HEK293 (cell line): ENCODE results near the gene DOK1.

Experiments used
- BCL11A ChIP-seq: fragments of 450-650 bp; formaldehyde crosslinking; IDR thresholded peaks from 2 replicates; pipeline ENCODE4 v1.5.1; 2016; ENCODE audit warnings: low read depth, missing biosample characterization, missing genetic modification characterization
- EGR2 ChIP-seq: fragments of 450-650 bp; formaldehyde crosslinking; IDR thresholded peaks from 2 replicates; pipeline ENCODE4 v1.5.1; 2016; ENCODE audit warnings: low read depth, missing biosample characterization, missing genetic modification characterization
- GLI2 ChIP-seq: fragments of 450-650 bp; formaldehyde crosslinking; IDR thresholded peaks from 2 replicates; pipeline ENCODE4; 2017; ENCODE audit warnings: missing biosample characterization, missing genetic modification characterization, low read depth, borderline replicate concordance
- HOXC10 ChIP-seq: sonication (generic); formaldehyde crosslinking; IDR thresholded peaks from 2 replicates; pipeline ENCODE4 v1.8.1; 2023; ENCODE audit warnings: mild to moderate bottlenecking, missing genetic modification reagents
- HOXD13 ChIP-seq: sonication (generic); formaldehyde crosslinking; IDR thresholded peaks from 2 replicates; pipeline ENCODE4 v1.8.0; 2022; ENCODE audit warnings: missing genetic modification reagents, borderline replicate concordance
- KLF16 ChIP-seq: fragments of 450-650 bp; formaldehyde crosslinking; IDR thresholded peaks from 2 replicates; pipeline ENCODE4 v1.5.1; 2017; ENCODE audit warnings: missing biosample characterization, missing genetic modification characterization
- MEIS1 ChIP-seq: sonication (generic); formaldehyde crosslinking; IDR thresholded peaks from 2 replicates; pipeline ENCODE4 v1.8.1; 2022; ENCODE audit warnings: missing genetic modification reagents, mild to moderate bottlenecking, borderline replicate concordance
- MZF1 ChIP-seq: fragments of 450-650 bp; formaldehyde crosslinking; IDR thresholded peaks from 2 replicates; pipeline ENCODE4 v1.5.1; 2017; ENCODE audit warnings: missing biosample characterization, missing genetic modification characterization, borderline replicate concordance
- SCRT1 ChIP-seq: fragments of 450-650 bp; formaldehyde crosslinking; IDR thresholded peaks from 2 replicates; pipeline ENCODE4 v1.5.1; 2016; ENCODE audit warnings: missing biosample characterization, missing genetic modification characterization, borderline replicate concordance
- SCRT2 ChIP-seq: fragments of 450-650 bp; formaldehyde crosslinking; IDR thresholded peaks from 2 replicates; pipeline ENCODE4 v1.5.1; 2016; ENCODE audit warnings: missing biosample characterization, missing genetic modification characterization
- SP7 ChIP-seq: fragments of 450-650 bp; formaldehyde crosslinking; IDR thresholded peaks from 2 replicates; pipeline ENCODE4 v1.5.1; 2016; ENCODE audit warnings: missing biosample characterization, missing genetic modification characterization
- WT1 ChIP-seq: fragments of 450-650 bp; formaldehyde crosslinking; IDR thresholded peaks from 2 replicates; pipeline ENCODE4 v1.5.1; 2016; ENCODE audit warnings: missing biosample characterization, missing genetic modification characterization
- ZBTB20 ChIP-seq: fragments of 450-650 bp; formaldehyde crosslinking; IDR thresholded peaks from 2 replicates; pipeline ENCODE4 v1.5.1; 2016; ENCODE audit warnings: missing biosample characterization, missing genetic modification characterization
- ZEB2 ChIP-seq: fragments of 450-650 bp; formaldehyde crosslinking; IDR thresholded peaks from 2 replicates; pipeline ENCODE4 v1.5.1; 2016; ENCODE audit warnings: missing biosample characterization, missing genetic modification characterization
- ZFP41 ChIP-seq: fragments of 450-650 bp; formaldehyde crosslinking; IDR thresholded peaks from 2 replicates; pipeline ENCODE4 v1.5.1; 2016; ENCODE audit warnings: missing biosample characterization, missing genetic modification characterization, borderline replicate concordance
- ZNF140 ChIP-seq: fragments of 450-650 bp; formaldehyde crosslinking; IDR thresholded peaks from 2 replicates; pipeline ENCODE4 v1.5.1; 2016; ENCODE audit warnings: missing biosample characterization, missing genetic modification characterization
- ZNF146 ChIP-seq: fragments of 450-650 bp; formaldehyde crosslinking; IDR thresholded peaks from 2 replicates; pipeline ENCODE4 v1.5.1; 2016; ENCODE audit warnings: missing biosample characterization, missing genetic modification characterization
- ZNF155 ChIP-seq: fragments of 450-650 bp; formaldehyde crosslinking; IDR thresholded peaks from 2 replicates; pipeline ENCODE4 v1.5.1; 2016; ENCODE audit warnings: missing biosample characterization, missing genetic modification characterization
- ZNF2 ChIP-seq: fragments of 450-650 bp; formaldehyde crosslinking; IDR thresholded peaks from 2 replicates; pipeline ENCODE4 v1.5.1; 2016; ENCODE audit warnings: missing biosample characterization, missing genetic modification characterization
- ZNF473 ChIP-seq: fragments of 450-650 bp; formaldehyde crosslinking; IDR thresholded peaks from 2 replicates; pipeline ENCODE4 v1.5.1; 2017; ENCODE audit warnings: missing biosample characterization, missing genetic modification characterization
- ZNF521 ChIP-seq: fragments of 450-650 bp; formaldehyde crosslinking; IDR thresholded peaks from 2 replicates; pipeline ENCODE4 v1.5.1; 2017; ENCODE audit warnings: missing biosample characterization, mild to moderate bottlenecking, missing genetic modification characterization
- ZNF558 ChIP-seq: fragments of 450-650 bp; formaldehyde crosslinking; IDR thresholded peaks from 2 replicates; pipeline ENCODE4 v1.5.1; 2016; ENCODE audit warnings: missing biosample characterization, missing genetic modification characterization
- ZNF596 ChIP-seq: fragments of 450-650 bp; IDR thresholded peaks from 2 replicates; pipeline ENCODE4 v1.5.0; 2018; ENCODE audit warnings: missing biosample characterization, mild to moderate bottlenecking, missing genetic modification characterization, moderate library complexity
- ZNF610 ChIP-seq: fragments of 450-650 bp; formaldehyde crosslinking; IDR thresholded peaks from 2 replicates; pipeline ENCODE4 v1.5.1; 2016; ENCODE audit warnings: missing biosample characterization, missing genetic modification characterization, borderline replicate concordance
- ZNF624 ChIP-seq: fragments of 450-650 bp; formaldehyde crosslinking; IDR thresholded peaks from 2 replicates; pipeline ENCODE4 v1.5.1; 2017; ENCODE audit warnings: missing biosample characterization, missing genetic modification characterization
- ZNF658 ChIP-seq: fragments of 450-650 bp; formaldehyde crosslinking; IDR thresholded peaks from 2 replicates; pipeline ENCODE4; 2016; ENCODE audit warnings: missing biosample characterization, missing genetic modification characterization
- ZNF660 ChIP-seq: fragments of 450-650 bp; IDR thresholded peaks from 2 replicates; pipeline ENCODE4 v1.5.1; 2018; ENCODE audit warnings: missing biosample characterization, mild to moderate bottlenecking, missing genetic modification characterization
- ZNF707 ChIP-seq: fragments of 450-650 bp; formaldehyde crosslinking; IDR thresholded peaks from 2 replicates; pipeline ENCODE4 v1.5.1; 2016; ENCODE audit warnings: missing biosample characterization, missing genetic modification characterization
- ZSCAN30 ChIP-seq: fragments of 450-650 bp; IDR thresholded peaks from 2 replicates; pipeline ENCODE4 v1.5.1; 2018; ENCODE audit warnings: missing biosample characterization, mild to moderate bottlenecking, missing genetic modification characterization, moderate library complexity
- TF ChIP-seq, protein P1 (sequence below): fragments of 450-650 bp; formaldehyde crosslinking; IDR thresholded peaks from 2 replicates; pipeline ENCODE4 v1.5.1; 2016; ENCODE audit warnings: missing biosample characterization, missing genetic modification characterization
- TF ChIP-seq, protein P2 (sequence below): fragments of 450-650 bp; formaldehyde crosslinking; IDR thresholded peaks from 2 replicates; pipeline ENCODE4 v1.5.1; 2017; ENCODE audit warnings: missing biosample characterization, missing genetic modification characterization
- TF ChIP-seq, protein P3 (sequence below): fragments of 450-650 bp; formaldehyde crosslinking; IDR thresholded peaks from 2 replicates; pipeline ENCODE4 v1.5.1; 2016; ENCODE audit warnings: missing biosample characterization, missing genetic modification characterization
- TF ChIP-seq, protein P4 (sequence below): fragments of 450-650 bp; formaldehyde crosslinking; IDR thresholded peaks from 2 replicates; pipeline ENCODE4 v1.5.1; 2016; ENCODE audit warnings: missing biosample characterization, missing genetic modification characterization

DOK1 gene

DNA sequence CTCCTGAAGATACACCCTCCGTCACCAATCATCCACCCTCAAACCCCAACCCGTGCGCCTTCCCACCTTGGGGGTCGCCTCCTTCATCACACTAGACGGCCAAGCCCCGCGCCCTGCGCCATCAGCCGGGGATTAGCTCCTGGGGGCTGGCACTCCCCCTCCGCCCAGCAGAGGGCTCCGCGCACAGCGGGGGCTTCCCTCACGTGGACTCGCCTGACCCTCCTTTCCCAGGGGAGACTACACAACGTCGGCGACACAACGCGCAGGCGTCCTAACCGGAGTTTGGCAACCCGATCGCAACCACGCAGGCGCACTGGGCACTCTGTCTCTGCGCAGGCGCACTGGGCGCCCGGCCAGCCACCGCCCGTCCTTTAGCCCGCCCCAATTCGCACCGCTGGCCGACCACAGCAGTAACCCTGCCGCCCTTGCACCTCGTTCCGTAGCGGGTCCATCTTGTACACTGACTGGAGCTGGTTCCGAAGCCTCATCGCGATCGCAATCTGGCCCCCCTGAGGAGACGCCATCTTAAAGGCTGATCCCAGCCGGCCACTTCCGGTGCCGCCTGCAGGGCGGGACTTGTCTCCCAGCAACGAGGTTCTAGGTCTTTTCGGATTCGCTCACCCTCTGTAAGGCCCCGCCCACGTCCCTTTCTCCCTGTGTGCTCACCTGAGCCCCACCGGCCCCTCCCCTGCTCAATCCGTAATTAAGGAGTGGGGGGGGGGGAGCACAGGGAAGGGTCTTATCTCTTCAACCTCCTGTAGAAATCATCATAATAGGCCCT is 47.2 kb upstream of the DOK1 start, which contains the start of gene PCGF1 (continued):
- TF ChIP-seq HOXD13 (CRISPR knock-in tag) (no peak), MEIS1 (no peak), ZNF473 (tag by site-specific recombination) (no peak), ZNF155 (tag by site-specific recombination) (no peak), SCRT1 (tag by site-specific recombination) (no peak), MZF1 (no peak), KLF16 (no peak; the same call in 1 of the 2 replicates), EGR2 (tag by site-specific recombination) (peak; percentile 71; the same call in 1 of the 2 replicates), WT1 (tag by site-specific recombination) (peak; percentile 67), ZFP41 (tag by site-specific recombination) (no peak), ZNF596 (no peak), ZEB2 (tag by site-specific recombination) (peak; percentile 67), ZNF2 (peak; percentile 84), ZNF660 (no peak), ZNF521 (no peak), BCL11A (tag by site-specific recombination) (no peak), ZNF558 (tag by site-specific recombination) (no peak), ZNF610 (tag by site-specific recombination) (no peak; the same call in 1 of the 2 replicates), ZNF140 (tag by site-specific recombination) (no peak), ZNF624 (tag by site-specific recombination) (no peak), SP7 (tag by site-specific recombination) (peak; percentile 70; the same call in 1 of the 2 replicates), ZBTB20 (tag by site-specific recombination) (peak; percentile 35; the same call in 1 of the 2 replicates), ZNF707 (tag by site-specific recombination) (no peak), ZNF658 (no peak), SCRT2 (tag by site-specific recombination) (no peak), ZNF146 (tag by site-specific recombination) (0 out of 2 replicates have a peak, but pooled peaks have one; percentile 5), ZSCAN30 (tag by site-specific recombination) (no peak), GLI2 (tag by site-specific recombination) (no peak), HOXC10 (CRISPR knock-in tag) (no peak)
- TF ChIP-seq, protein P1, sequence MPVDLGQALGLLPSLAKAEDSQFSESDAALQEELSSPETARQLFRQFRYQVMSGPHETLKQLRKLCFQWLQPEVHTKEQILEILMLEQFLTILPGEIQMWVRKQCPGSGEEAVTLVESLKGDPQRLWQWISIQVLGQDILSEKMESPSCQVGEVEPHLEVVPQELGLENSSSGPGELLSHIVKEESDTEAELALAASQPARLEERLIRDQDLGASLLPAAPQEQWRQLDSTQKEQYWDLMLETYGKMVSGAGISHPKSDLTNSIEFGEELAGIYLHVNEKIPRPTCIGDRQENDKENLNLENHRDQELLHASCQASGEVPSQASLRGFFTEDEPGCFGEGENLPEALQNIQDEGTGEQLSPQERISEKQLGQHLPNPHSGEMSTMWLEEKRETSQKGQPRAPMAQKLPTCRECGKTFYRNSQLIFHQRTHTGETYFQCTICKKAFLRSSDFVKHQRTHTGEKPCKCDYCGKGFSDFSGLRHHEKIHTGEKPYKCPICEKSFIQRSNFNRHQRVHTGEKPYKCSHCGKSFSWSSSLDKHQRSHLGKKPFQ (tag by site-specific recombination), result no peak
- TF ChIP-seq, protein P2, sequence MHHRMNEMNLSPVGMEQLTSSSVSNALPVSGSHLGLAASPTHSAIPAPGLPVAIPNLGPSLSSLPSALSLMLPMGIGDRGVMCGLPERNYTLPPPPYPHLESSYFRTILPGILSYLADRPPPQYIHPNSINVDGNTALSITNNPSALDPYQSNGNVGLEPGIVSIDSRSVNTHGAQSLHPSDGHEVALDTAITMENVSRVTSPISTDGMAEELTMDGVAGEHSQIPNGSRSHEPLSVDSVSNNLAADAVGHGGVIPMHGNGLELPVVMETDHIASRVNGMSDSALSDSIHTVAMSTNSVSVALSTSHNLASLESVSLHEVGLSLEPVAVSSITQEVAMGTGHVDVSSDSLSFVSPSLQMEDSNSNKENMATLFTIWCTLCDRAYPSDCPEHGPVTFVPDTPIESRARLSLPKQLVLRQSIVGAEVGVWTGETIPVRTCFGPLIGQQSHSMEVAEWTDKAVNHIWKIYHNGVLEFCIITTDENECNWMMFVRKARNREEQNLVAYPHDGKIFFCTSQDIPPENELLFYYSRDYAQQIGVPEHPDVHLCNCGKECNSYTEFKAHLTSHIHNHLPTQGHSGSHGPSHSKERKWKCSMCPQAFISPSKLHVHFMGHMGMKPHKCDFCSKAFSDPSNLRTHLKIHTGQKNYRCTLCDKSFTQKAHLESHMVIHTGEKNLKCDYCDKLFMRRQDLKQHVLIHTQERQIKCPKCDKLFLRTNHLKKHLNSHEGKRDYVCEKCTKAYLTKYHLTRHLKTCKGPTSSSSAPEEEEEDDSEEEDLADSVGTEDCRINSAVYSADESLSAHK (tag by site-specific recombination), result 0 out of 2 replicates have a peak, but pooled peaks have one; percentile 38
- TF ChIP-seq, protein P3, sequence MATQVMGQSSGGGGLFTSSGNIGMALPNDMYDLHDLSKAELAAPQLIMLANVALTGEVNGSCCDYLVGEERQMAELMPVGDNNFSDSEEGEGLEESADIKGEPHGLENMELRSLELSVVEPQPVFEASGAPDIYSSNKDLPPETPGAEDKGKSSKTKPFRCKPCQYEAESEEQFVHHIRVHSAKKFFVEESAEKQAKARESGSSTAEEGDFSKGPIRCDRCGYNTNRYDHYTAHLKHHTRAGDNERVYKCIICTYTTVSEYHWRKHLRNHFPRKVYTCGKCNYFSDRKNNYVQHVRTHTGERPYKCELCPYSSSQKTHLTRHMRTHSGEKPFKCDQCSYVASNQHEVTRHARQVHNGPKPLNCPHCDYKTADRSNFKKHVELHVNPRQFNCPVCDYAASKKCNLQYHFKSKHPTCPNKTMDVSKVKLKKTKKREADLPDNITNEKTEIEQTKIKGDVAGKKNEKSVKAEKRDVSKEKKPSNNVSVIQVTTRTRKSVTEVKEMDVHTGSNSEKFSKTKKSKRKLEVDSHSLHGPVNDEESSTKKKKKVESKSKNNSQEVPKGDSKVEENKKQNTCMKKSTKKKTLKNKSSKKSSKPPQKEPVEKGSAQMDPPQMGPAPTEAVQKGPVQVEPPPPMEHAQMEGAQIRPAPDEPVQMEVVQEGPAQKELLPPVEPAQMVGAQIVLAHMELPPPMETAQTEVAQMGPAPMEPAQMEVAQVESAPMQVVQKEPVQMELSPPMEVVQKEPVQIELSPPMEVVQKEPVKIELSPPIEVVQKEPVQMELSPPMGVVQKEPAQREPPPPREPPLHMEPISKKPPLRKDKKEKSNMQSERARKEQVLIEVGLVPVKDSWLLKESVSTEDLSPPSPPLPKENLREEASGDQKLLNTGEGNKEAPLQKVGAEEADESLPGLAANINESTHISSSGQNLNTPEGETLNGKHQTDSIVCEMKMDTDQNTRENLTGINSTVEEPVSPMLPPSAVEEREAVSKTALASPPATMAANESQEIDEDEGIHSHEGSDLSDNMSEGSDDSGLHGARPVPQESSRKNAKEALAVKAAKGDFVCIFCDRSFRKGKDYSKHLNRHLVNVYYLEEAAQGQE, result peak; percentile 45
- TF ChIP-seq, protein P4, sequence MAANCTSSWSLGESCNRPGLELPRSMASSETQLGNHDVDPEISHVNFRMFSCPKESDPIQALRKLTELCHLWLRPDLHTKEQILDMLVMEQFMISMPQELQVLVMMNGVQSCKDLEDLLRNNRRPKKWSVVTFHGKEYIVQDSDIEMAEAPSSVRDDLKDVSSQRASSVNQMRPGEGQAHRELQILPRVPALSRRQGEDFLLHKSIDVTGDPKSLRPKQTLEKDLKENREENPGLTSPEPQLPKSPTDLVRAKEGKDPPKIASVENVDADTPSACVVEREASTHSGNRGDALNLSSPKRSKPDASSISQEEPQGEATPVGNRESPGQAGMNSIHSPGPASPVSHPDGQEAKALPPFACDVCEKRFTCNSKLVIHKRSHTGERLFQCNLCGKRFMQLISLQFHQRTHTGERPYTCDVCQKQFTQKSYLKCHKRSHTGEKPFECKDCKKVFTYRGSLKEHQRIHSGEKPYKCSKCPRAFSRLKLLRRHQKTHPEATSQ, result no peak
